ENCODE results near the gene PRKCZ.

Gene PRKCZ

DNA sequence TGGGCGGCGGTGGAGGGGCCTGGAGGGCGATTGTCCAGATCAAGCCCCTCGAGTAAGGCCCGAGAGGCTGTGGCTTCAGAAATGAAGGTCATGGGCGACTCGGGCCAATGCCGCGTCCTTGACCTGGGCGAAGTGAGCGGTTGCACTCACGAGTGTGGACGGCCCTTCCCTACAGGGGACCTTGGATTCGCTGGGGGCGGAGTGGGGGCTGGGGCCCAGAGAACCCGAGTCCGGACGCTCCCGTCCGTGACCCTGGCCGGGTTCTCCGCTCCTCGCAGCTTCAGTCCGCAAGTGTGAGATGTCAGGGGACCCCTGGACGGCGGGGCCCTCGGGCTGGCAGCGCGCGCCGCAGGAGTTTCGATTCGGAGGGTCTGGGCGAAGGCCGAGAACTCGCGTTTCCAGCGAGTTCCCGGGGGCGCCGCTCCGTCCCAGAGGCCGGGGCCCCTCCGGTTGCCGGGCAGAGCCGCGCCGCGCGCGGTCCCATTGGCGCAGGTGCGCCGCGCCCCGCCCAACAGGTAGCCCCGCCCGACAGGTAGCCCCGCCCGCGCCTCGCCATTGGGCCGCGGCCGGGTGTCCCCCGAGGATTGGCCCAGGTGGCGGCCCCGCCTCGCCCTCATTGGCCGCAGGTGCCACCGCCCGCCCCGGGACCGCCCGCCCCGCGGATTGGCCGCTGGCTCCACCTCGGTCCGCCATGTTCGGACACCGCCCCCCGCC lies at the start of gene PRKCZ:
PRKCZ (plus strand) TSS at position 694 of the 714 bp plus-strand sequence. CDS start 220 bp downstream, outside the sequence.
- peak; percentile 84 to 93 (median 90) for DNase-seq (ENCODE audit: low read depth in 3 of 3, low spot score in 1 of 3)

DNA sequence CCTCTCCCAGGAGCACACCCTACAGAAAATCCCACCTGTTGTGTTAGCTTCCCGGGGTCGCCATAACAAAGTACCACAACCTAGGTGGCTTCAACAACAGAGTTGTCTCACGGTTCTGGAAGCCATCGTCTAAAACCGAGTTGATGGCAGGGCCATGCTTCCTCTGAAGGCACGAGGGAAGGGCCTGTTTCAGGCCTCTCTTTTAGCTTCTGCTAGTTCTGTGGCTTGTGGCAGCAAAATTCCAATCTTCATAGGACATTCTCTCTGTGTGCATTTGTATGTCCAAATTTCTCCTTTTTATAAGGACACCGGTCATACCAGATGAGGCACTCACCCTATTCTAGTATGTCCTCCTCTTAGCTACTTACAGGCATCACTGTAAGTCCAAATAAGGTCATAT lies 49.8 kb upstream of the PRKCZ start:
- DNase-seq (ENCODE audit: low read depth in 3 of 3, low spot score in 1 of 3), result no peak

DNA sequence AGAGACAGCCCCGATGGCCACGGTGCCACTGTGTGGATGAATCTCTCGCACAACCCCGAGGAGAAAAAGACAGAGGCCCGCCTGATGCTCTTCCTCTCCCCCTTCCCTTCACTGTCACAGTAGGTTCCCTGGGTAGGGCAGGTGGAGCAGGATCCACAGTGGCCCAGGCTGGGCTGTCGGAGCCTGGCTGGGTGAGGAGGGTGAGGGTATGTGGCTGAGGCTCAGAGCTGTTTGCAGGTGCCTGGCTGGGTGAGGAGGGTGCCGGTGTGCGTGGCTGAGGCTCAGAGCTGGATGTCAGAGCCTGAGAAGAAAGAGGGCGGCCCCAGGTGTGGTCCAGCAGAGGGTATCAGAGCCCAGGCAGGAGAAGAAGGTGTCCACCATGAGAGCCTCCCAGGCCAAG lies 49.4 kb upstream of the PRKCZ start:
- no peak for DNase-seq (ENCODE audit: low read depth in 3 of 3, low spot score in 1 of 3)

DNA sequence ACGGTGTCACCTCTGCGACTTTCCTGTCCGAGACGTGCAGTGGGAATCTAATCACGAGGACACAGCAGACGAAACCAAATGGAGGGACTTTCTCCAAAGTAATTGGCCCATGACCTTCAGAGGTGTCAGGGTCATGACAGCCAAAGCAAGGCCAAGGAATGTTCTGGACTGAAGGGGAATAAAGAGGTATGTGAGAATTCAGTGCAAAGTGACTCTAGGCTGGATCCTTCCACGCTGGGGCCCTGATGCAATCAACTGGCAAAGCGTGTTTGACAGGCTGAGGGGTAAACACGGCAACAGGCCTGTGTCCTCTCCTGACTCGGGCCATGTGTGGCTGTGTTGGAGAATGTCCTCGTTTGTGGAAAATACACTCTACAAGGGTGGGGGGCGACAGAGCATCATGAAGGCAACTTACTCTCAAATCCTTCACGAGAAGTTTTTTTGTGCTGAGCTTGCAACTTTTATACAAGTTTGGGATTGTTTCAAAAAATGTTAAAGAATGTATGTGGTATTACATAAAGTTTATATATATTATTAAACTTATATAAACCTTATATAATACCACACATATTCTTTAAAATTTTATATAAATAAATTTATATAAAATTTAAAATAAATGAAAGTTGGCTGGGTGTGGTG lies 48.3 kb upstream of the PRKCZ start:
- DNase-seq (ENCODE audit: low read depth in 3 of 3, low spot score in 1 of 3), result no peak

DNA sequence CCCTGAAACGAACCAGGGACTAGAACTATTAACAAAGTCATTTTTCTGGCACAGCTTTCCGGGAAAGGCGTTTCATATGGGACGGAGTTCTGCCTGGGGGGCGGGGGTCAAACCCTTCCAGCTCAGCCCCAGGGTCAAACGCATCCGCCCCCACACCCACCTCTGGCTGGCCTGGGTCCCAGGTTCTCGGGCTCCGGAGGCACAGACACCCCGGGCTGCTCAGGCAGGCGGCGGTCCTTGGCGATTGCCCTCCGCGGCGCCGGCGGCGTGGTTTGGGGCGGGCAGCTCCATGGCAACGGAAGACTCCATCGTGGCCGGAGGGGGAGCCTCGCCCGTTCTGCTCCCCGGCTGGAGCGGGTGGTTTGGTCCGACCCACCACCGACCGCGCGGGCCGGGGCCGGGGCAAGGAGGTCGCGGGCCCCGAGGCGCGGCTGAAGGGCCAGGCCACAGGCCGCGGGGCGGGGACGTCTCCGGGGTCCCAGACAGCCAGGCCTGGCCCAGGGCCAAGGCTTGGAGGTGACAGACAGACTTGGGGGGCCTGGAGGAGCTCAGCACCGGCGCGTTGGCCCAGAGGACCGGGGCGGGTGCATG lies 46.6 kb upstream of the PRKCZ start, which contains the start of gene CFAP74:
CFAP74 (minus strand) TSS at position 246 of the 591 bp plus-strand sequence. CDS start 12,830 bp downstream, outside the sequence.
- no peak for DNase-seq (ENCODE audit: low read depth in 3 of 3, low spot score in 1 of 3)

DNA sequence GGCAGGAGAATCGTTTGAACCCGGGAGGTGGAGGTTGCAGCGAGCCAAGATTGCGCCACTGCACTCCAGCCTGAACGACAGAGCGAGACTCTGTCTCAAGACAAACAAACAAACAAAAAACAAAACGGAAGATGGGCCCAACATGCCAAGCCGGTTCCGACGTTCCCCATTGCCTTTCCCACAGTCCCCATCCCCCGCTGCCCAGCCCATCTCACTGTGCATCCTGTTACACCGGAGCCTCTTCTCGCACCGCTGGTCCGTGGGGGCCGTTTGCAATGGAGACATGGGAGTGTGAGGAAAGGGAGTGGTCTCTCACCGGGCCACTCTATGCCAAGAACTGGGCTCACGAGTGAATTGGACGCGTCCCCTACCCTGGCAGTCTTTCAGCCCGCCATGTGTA lies 45.4 kb upstream of the PRKCZ start:
- no peak for DNase-seq (ENCODE audit: low read depth in 3 of 3, low spot score in 1 of 3)

DNA sequence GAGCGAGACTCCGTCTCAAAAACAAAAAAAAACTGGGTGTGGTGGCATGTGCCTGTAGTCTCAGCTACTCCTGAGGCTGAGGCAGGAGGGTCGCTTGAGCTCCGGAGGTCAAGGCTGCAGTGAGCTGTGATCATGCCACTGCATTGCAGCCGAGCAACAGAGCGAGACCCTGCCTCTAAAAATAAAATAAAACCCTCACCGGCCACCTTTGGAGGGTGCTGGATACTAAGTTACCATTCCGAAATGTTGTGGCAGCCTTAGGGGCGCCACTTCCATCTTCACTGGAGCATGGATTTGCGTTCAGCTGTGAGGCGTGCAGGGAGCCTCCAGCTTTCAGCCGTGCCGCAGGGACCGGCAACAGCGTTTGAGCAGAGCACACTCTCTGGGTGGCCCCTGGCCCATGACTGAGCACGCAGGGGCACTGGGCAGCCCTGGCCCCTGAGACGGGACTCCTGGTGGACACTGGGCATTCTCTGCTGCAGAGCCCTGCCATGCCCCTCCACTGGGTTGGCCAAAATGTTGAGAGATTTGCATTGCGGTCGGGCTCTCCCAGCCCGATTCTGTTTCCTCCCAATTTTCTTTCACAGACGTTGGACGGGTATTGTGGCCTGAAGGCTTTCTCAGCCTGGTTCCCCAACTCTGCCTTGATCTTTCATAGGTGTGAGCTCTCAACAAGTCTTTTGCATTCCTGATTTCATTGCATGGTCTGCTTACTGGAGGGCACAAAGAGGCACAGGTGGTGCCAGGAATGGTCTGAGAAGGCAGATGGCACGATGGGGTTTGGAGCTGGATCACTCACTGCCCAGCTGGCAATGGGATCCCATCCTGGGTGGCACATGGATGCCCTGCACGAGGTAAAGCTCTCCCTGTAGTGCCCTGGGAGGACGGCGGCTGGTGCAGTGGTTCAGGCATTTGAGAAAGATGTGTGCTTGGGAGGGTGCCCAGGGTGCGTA lies 40.8 kb upstream of the PRKCZ start:
- DNase-seq (ENCODE audit: low read depth in 3 of 3, low spot score in 1 of 3), result no peak

DNA sequence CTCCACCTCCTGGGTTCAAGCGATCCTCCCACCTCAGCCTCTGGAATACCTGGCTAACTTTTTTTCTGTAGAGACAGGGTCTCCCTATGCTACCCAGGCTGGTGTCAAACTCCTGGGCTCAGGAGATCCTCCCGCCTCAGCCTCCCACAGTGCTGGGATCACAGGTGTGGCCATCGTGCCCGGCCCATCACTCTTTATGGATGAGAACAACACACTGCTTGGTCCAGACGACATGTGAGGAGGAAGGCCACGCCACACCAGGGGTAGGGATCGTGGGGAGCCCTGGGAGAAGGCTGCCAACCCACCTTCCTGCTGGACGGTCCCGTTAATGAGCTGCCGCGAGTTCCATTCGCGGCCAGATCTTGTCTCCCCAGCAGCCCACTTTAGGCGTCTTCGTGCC lies 36.0 kb upstream of the PRKCZ start:
- DNase-seq (ENCODE audit: low read depth in 3 of 3, low spot score in 1 of 3), result no peak

DNA sequence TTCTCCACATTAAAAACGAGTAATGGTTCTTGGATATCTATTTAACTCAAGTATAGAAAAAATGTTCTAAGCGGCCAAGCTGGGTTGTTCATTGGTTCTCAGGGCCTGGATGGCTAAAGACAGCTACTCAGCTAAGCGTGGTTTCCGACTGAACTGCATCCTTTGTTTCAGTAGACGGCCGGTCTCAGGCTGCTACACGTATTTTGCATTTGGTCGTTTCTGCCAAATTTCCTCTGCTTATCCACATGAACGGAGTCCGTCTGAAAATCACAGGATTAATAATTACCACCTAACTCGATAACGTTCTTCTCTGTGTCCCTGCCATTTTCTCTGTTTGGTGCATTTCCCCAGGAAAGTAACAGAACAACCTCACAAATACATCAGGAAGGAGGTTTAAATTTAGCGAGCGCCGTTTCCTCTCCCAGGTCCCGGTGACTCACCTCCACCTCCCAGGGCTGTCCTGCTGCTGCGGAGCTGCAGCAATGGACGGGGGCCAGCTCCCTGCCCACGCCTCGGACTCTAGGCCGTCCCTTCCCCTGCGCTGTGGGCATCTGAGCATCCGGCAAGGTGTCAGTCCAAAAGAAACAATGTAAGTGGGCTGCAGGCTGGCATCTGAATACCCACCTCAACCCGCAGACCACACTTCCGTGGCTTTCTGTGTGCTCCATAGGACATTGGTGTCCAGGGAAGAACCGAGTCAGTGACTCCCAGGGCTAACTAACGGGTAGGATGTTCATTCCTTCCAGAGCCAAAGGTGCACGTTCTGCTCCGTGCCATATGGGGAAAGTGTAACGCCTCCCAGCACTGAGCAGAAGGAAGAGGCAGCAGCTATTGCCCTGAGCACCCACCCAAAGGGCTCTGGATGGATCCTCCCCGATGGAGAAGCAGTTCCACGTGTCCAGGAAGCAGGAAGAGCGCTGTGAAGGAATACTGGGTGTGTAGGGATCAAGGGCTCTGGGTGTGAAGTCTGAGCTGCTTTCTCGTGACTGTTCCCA lies 35.2 kb upstream of the PRKCZ start:
- DNase-seq (ENCODE audit: low read depth in 3 of 3, low spot score in 1 of 3), result no peak

DNA sequence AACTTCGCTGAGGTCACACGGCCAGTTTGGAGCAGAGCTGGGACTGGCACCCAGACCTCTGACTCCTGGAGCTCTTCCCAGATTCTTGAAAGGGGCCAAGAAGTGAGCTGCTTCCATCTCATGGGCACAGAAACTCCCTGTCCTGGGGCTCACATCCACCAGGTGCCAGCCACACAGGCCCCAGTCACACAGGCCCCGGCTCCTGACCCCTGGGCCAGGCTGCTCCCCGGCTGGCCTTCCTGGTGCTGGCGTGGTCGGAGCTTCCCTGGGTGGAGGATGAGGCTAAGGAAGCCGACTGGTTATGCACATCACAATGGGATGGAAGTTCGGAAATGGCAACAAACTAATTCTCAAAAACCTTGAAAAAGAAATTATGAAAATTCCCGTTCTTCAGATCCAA lies 34.1 kb upstream of the PRKCZ start:
- no peak for DNase-seq (ENCODE audit: low read depth in 3 of 3, low spot score in 1 of 3)

DNA sequence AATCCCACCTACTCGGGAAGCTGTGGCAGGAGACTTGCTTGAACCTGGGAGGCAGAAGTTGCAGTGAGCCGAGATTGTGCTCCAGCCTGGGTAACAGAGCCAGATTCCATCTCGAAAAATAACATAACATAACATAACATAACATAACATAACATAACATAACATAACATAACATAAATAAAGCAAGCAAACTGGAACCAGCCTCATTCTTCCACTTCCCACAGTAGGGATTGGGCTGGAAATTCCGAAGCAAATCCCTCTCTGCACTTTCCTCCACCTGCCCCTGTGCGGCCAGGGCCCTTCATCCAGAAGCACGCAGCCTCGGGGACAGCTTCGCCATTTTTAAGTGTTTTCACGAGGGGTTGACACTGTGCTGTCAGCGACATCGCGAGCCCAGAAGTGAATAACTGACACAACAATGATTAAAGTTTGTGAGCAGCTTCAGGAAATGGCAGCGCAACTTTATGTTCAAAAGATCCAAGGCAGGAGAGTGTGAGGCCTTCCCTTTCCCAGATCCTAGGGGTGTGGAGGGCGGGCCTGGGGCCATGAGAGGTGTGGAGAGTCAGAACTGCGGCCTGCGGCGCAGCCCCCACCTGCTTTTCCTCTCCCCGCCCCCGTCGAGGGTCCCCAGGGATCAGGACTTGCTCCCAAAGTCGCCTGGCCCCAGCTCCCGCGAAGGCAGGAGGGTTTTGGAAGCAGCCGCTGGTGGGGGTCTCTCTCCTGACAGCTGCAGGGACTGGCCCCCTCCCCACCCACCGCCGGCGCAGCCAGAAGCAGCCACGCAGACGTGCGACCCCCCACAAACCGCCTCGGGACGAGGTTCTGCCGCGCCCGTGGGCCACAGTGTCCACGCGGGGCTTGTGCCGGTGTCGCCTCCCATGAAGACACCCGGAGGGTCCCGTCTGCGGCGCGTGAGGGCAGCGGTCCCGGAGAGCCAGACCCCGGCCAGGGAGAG lies 31.7 kb upstream of the PRKCZ start:
- DNase-seq (ENCODE audit: low read depth in 3 of 3, low spot score in 1 of 3), result no peak

DNA sequence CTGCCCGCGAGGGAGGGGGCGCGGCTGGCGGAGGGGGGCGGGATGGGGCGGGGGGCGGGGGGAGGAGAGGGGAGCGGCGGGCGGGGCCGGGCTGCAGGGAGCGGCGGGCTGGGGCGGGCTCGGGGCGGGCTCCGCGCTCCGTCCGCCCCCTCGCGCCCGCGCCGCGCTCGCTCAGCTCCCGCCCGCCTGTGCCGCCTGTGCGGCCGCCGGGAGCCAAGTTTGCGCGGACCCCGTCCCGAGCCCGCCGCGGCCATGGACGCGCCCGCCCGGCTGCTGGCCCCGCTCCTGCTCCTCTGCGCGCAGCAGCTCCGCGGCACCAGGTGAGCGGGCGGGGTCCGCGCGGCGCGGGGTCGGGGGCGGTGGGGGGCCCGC lies 31.1 kb upstream of the PRKCZ start, which contains the start of gene GABRD:
GABRD (plus strand) TSS at position 174 of the 372 bp plus-strand sequence; CDS start at position 253, 79 bp downstream.
- no peak for DNase-seq (ENCODE audit: low read depth in 3 of 3, low spot score in 1 of 3)

DNA sequence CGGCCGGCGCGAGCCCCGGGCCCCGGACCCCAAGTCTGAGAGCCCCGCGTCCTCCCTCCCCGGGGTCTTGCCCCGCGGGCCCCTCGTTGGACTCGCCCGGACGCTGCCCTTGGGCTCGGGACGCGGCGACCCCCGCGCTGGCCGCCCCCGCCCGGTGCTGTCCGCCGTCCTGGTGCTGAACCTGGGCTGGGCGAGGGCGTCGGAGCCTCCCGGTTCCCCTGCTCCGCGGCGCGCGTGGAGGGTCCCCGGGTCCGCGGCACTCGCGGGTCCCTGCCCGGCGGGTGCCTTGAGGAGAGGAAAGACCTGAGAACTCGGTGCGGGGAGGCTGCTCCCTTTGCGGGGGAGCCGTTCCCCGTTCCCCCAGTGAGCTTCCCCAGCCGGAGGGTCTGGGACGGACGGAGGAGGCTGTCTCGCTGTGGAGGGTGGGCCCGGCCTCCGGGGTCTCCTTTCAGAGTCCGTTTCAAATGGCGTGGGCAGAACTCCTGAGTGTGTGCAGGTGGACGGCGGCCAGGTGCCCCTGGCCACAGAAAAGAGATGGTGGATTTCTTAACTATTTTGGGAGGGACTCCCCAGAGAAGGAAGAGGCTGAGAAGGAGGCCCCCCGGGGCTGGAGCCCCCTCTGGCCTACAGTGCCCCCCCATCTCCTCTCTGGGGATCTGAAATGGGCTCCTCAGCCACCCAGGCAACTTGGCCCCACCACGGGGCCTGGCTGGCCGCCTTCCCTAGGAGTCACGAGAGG lies 30.5 kb upstream of the PRKCZ start:
- no peak for DNase-seq (ENCODE audit: low read depth in 3 of 3, low spot score in 1 of 3)

DNA sequence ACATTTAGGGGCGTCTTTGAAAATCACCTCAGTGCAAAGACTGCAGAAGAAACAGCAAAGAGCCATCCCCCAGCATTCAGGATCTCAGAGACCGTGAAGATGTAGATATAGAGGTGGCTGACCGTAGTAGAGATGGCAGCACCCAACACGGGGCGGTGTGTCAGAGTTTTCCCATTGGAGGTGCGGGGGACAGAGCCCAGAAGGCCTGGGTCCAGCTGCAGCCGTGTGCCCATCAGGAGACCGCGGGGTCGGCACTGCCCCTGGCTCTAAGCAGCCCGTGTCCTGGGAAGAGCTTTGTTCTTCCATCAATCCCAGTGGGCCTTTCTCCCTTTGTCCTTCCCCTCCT lies 29.9 kb upstream of the PRKCZ start:
- no peak for DNase-seq (ENCODE audit: low read depth in 3 of 3, low spot score in 1 of 3)

DNA sequence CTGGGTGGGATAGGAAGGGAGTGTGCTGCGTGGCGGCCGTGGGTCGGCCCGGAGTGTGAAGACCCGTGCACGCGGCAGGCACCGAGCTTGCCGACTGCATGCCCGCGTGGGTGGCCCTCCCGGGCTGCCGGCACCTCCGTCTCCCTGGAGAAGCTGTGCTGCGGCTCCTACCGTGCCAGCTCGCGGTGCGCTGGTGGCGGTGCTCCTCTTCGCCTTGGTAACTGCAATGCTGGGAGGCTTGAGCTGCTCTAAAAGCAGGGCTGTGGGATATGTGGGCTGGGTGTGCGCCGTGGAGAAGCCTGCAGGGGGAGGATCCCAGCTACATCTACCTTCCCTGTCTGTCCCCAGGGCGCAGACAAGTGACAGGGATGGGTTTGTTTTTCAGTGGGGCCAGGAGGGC lies 28.7 kb upstream of the PRKCZ start:
- DNase-seq (ENCODE audit: low read depth in 3 of 3, low spot score in 1 of 3), result no peak

DNA sequence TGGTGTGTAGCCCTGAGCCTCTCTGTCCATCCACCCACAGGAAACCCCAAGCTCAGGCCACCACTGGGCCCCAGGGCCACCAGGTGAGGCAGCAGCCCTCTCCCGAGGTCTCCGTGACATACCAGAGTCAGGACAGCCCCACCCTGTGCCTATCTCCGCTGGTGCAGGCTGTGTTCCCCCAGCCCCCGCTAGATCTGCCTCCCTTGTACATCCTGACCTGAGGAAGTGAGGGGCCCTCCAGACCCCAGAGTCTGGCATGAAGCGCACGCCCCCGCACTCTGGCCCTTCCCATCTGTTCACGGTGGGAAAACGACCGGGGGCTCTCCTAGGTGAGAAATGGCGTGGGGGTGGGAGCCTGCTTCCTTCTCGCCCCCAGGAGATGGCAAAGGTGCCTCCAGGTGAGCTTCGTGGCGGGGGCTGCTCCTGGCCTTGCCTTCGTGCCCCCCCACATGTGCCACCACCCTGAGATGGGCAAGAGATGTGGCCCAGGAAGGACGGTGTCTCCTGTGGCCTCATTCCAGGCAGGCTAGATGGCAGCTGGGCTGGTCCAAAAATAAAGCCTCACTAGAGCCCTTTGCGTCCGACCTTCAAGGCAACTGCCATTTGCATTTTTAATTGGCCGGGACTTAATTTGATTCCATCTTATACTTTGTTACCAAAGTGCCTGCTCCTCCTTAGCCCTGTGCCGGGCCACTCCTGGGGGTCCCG lies 28.0 kb upstream of the PRKCZ start:
- no peak for DNase-seq (ENCODE audit: low read depth in 3 of 3, low spot score in 1 of 3)

DNA sequence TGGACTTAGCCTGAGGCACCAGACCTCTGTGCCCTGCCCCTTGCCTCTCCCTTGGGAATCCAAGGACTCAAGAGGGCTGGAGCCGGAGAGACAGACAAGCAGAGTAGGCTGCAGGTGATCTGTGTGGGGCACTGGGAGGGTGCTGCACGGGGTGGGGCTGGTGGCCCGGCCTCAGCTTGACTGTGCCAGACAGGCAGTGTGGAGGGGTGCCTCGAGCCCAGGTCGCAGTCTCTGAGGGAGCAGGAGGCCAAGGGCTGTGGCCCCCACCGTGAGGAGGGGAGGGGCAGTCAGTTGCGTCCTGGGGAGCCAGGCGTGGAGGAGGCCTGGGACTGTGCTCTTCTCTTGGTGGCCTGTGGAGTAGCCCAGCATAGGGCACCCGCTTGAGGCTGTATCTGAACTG lies 27.0 kb upstream of the PRKCZ start:
- DNase-seq (ENCODE audit: low read depth in 3 of 3, low spot score in 1 of 3), result no peak

DNA sequence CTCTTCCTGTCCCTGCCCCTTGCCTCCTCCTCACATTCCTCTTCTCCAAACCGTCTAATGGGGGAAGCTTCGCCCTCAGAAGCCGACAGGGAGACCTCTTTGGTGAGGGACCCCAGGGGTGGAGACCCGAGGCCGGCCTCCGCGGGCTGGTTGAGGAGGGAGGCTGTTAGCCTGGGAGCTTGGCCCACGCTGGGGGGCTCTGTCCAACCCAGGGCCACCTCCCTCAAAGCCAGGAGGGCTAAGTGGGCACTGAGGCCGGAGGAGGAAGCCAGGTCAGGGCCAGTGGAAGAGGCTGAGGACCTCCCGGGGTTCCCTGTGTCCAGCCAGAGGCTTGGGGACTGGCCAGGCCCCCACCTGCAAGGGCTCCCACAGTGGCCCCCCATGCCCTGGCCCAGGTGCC lies 25.8 kb upstream of the PRKCZ start:
- no peak for DNase-seq (ENCODE audit: low read depth in 3 of 3, low spot score in 1 of 3)

Measured in stimulated activated CD4-positive, alpha-beta T cell treated with anti-CD3 and anti-CD28 coated beads, TNF-alpha, amount 100 ng/mL, for 1 hour (primary cell).